Islet precursor cell (in vitro differentiated cells): ENCODE results near the gene ARL8A.
A peak's percentile ranks its signal among the peaks of the same experiment; 100 is the strongest.
"Not testable (repeated sequence)": the region's sequence is repeated elsewhere in the genome, so short reads cannot be mapped to it uniquely, and the experiment has no call there.

ENCODE experiments used
- DNase-seq: peaks from one replicate; pipeline ENCODE4 v3.0.0-alpha.2; 2018

The ARL8A gene

GRCh38 chr1:202133001-202133400, 11.5 kb downstream of the ARL8A start:
- no peak for DNase-seq

- DNase-seq: peak; percentile 72
These were observed 12.3 kb downstream of the ARL8A start for GRCh38 chr1:202131956-202132821.

GRCh38 chr1:202130816-202131522, 13.6 kb downstream of the ARL8A start:
- no peak for DNase-seq

GRCh38 chr1:202130297-202130721, 14.2 kb downstream of the ARL8A start:
- no peak for DNase-seq

- DNase-seq: no peak
These were observed 14.9 kb downstream of the ARL8A start for GRCh38 chr1:202129453-202130296.

- no peak for DNase-seq
These were observed 16.5 kb downstream of the ARL8A start for GRCh38 chr1:202127836-202128622.

GRCh38 chr1:202127061-202127460, 17.5 kb downstream of the ARL8A start:
- no peak for DNase-seq

- no peak for DNase-seq
These were observed 18.1 kb downstream of the ARL8A start for GRCh38 chr1:202126426-202126825.

- DNase-seq: no peak
These were observed 18.9 kb downstream of the ARL8A start for GRCh38 chr1:202125611-202126010.

GRCh38 chr1:202124142-202124541, 20.4 kb downstream of the ARL8A start:
- DNase-seq: no peak

- no peak for DNase-seq
These were observed 21.2 kb downstream of the ARL8A start for GRCh38 chr1:202123336-202123813.

GRCh38 chr1:202122639-202123335, 21.8 kb downstream of the ARL8A start, which contains the start of gene GPR37L1:
TSS of gene GPR37L1 (plus strand) at chr1:202122917. CDS start at chr1:202122964, 47 bp downstream.
- peak; percentile 94 for DNase-seq

GRCh38 chr1:202121006-202121405, 23.5 kb downstream of the ARL8A start:
- no peak for DNase-seq

GRCh38 chr1:202117898-202118371, 26.6 kb downstream of the ARL8A start:
- no peak for DNase-seq

- no peak for DNase-seq
These were observed 28.2 kb downstream of the ARL8A start for GRCh38 chr1:202116287-202116686.

GRCh38 chr1:202113690-202114300, 30.7 kb downstream of the ARL8A start:
- no peak for DNase-seq

GRCh38 chr1:202112859-202113689, 31.5 kb downstream of the ARL8A start:
- peak; percentile 73 for DNase-seq

- DNase-seq: not testable (repeated sequence)
These were observed 32.9 kb downstream of the ARL8A start for GRCh38 chr1:202111589-202111988.

- peak; percentile 55 for DNase-seq
These were observed 33.6 kb downstream of the ARL8A start for GRCh38 chr1:202110977-202111376.
